Neural progenitor cell (in vitro differentiated cells): Measurements from ENCODE around the gene PPFIA1. TPM values are rescaled to one million over a fixed set of nuclear protein-coding genes. Genes with fewer than 3 reads are reported as not detected.
A peak's percentile ranks its signal among the peaks of the same experiment; 100 is the strongest.

Experiments used
- DNase-seq: peaks from one replicate; pipeline ENCODE4 v3.0.0-alpha.2; 2016; ENCODE audit warnings: low spot score
- H2AFZ ChIP-seq: fragments of 200-600 bp; sonication (generic); replicated peaks from 2 replicates; pipeline ENCODE4 v1.6.1; 2016; ENCODE audit warnings: antibody characterized with exemption
- H3F3A ChIP-seq: fragments of 200-600 bp; sonication (generic); 2 replicates; pipeline ENCODE4 v1.6.1; 2016; ENCODE audit warnings: antibody characterized with exemption, low read depth
- H3K27ac ChIP-seq: fragments of 200-600 bp; sonication (generic); 2 replicates; pipeline ENCODE4 v1.5.1; 2016; ENCODE audit warnings: mild to moderate bottlenecking
- H3K27me3 ChIP-seq: fragments of 200-600 bp; sonication (generic); 2 replicates; pipeline ENCODE4 v1.6.1; 2016; ENCODE audit warnings: mild to moderate bottlenecking, moderate library complexity
- H3K36me3 ChIP-seq: fragments of 200-600 bp; sonication (generic); 2 replicates; pipeline ENCODE4 v1.5.1; 2016
- H3K4me1 ChIP-seq: fragments of 200-600 bp; sonication (generic); 2 replicates; pipeline ENCODE4 v1.6.1; 2016; ENCODE audit warnings: mixed run types
- H3K4me2 ChIP-seq: fragments of 200-600 bp; sonication (generic); 2 replicates; pipeline ENCODE4 v1.6.1; 2016
- H3K4me3 ChIP-seq: fragments of 200-600 bp; sonication (generic); 2 replicates; pipeline ENCODE4 v1.5.1; 2016
- H3K79me2 ChIP-seq: fragments of 200-600 bp; sonication (generic); 2 replicates; pipeline ENCODE4 v1.6.1; 2016; ENCODE audit warnings: low read depth
- H3K9ac ChIP-seq: fragments of 200-600 bp; sonication (generic); 2 replicates; pipeline ENCODE4 v1.6.1; 2016
- H3K9me3 ChIP-seq: fragments of 200-600 bp; sonication (generic); 2 replicates; pipeline ENCODE4 v1.5.1; 2016; ENCODE audit warnings: low read depth
- H4K20me1 ChIP-seq: fragments of 200-600 bp; sonication (generic); 2 replicates; pipeline ENCODE4 v1.6.1; 2016; ENCODE audit warnings: low read depth
- H3K27ac Mint-ChIP-seq: 3 replicates; pipeline ENCODE4 v1.8.0; 2021; ENCODE audit warnings: mixed read lengths
- H3K27me3 Mint-ChIP-seq: 2 replicates; pipeline ENCODE4 v1.8.0; 2022; ENCODE audit warnings: low read depth, mild to moderate bottlenecking, inconsistent platforms, moderate library complexity, mixed read lengths; ENCODE audit not compliant: insufficient read depth
- H3K36me3 Mint-ChIP-seq: 3 replicates; pipeline ENCODE4 v1.8.0; 2021; ENCODE audit warnings: mixed read lengths
- H3K4me1 Mint-ChIP-seq: 3 replicates; pipeline ENCODE4 v1.8.0; 2021; ENCODE audit warnings: mixed read lengths
- H3K4me3 Mint-ChIP-seq: 3 replicates; pipeline ENCODE4 v1.8.0; 2021; ENCODE audit warnings: mild to moderate bottlenecking, moderate library complexity, mixed read lengths
- H3K9me3 Mint-ChIP-seq: 3 replicates; pipeline ENCODE4 v1.8.0; 2020; ENCODE audit warnings: mixed read lengths
- EZH2 ChIP-seq: fragments of 200-600 bp; sonication (generic); IDR thresholded peaks from 2 replicates; pipeline ENCODE4 v1.6.1; 2017; ENCODE audit warnings: antibody characterized with exemption, mild to moderate bottlenecking, moderate library complexity
- EZH2phosphoT487 ChIP-seq: fragments of 200-600 bp; sonication (generic); IDR thresholded peaks from 2 replicates; pipeline ENCODE4 v1.6.1; 2017; ENCODE audit warnings: antibody characterized with exemption
- total RNA-seq: library from RNA; depleted of rRNA; stranded (reverse); fragments of >200 nt; gene quantifications from 2 replicates; pipeline ENCODE4 v1.2.3, GENCODE V29; 2015; ENCODE audit warnings: low replicate concordance
- TF ChIP-seq, protein P1 (sequence below): fragments of 200-600 bp; sonication (generic); IDR thresholded peaks from 2 replicates; pipeline ENCODE4 v1.5.1; 2017; ENCODE audit warnings: antibody characterized with exemption, mild to moderate bottlenecking

The PPFIA1 gene
- total RNA-seq, 1 donor from 2014 or later: 42.6 TPM

DNA sequence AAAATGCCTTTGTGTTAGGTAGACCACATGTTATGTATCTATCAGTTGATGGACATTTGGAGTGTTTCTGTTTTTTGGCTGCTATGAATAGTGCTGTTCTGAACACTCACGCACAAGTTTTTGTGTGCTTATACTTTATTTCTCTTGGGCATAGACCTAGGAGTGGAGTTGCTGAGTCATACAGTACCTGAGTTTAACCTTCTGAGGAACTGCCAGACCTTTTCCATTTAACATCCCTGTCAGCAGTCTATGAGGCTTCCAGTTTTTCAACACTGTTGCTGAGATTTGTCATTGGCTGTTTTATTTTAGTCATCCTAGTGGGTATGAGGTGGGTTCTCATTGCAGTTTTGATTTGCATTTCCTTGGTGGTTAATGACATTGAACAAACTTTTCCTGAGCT is 132.2 kb downstream of the PPFIA1 start:
- Histone ChIP-seq H3K36me3 (no peaks in the 10 kb centered on the region), H3K27ac (no peak overlapping the region), H3K9ac (no peak overlapping the region), H2AFZ (no peak overlapping the region), H3K4me1 (peaks cover 6% of the 10 kb centered on the region), H3K9me3 (no peaks in the 10 kb centered on the region), H3K79me2 (peaks cover 93% of the 10 kb centered on the region), H3K4me3 (no peak overlapping the region), H3F3A (peaks cover 5% of the 10 kb centered on the region), H4K20me1 (peaks cover 75% of the 10 kb centered on the region), H3K4me2 (no peak overlapping the region), H3K27me3 (no peaks in the 10 kb centered on the region)
- TF ChIP-seq, protein P1, sequence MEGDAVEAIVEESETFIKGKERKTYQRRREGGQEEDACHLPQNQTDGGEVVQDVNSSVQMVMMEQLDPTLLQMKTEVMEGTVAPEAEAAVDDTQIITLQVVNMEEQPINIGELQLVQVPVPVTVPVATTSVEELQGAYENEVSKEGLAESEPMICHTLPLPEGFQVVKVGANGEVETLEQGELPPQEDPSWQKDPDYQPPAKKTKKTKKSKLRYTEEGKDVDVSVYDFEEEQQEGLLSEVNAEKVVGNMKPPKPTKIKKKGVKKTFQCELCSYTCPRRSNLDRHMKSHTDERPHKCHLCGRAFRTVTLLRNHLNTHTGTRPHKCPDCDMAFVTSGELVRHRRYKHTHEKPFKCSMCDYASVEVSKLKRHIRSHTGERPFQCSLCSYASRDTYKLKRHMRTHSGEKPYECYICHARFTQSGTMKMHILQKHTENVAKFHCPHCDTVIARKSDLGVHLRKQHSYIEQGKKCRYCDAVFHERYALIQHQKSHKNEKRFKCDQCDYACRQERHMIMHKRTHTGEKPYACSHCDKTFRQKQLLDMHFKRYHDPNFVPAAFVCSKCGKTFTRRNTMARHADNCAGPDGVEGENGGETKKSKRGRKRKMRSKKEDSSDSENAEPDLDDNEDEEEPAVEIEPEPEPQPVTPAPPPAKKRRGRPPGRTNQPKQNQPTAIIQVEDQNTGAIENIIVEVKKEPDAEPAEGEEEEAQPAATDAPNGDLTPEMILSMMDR: no peak
- TF ChIP-seq EZH2phosphoT487: no peak
- TF ChIP-seq EZH2: no peak
- no peak for DNase-seq
- Mint-ChIP-seq H3K36me3 (peaks cover 9% of the 10 kb centered on the region), H3K27me3 (no peaks in the 10 kb centered on the region), H3K9me3 (no peaks in the 10 kb centered on the region), H3K4me1 (peaks cover 25% of the 10 kb centered on the region), H3K27ac (no peak overlapping the region), H3K4me3 (no peak overlapping the region)

DNA sequence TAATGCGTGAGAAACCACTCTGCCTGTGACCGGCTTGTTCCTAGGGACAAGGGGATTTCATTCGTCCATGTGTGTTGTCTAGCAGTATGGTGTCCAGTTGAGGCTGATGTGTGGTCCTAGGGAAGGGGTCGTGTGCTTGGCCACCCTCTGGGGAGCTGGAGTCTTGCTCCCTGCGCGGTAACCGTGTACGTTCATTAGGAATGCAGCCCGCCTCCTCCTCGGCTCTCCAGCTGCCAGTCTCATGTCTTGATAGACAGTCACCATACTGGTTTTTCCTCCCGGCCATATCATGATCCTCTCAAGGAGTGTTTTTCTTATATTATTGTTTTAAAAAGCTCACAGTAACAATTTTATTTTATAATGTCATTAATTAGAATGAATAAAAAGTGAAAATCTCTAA is 133.8 kb downstream of the PPFIA1 start:
- Histone ChIP-seq H3K36me3 (no peaks in the 10 kb centered on the region), H3K27ac (no peak overlapping the region), H3K9me3 (no peaks in the 10 kb centered on the region), H3K27me3 (no peaks in the 10 kb centered on the region), H3K4me3 (no peak overlapping the region), H3K9ac (no peak overlapping the region), H3K4me1 (peaks cover 6% of the 10 kb centered on the region), H2AFZ (no peak overlapping the region), H3K4me2 (no peak overlapping the region), H3K79me2 (peaks cover 81% of the 10 kb centered on the region), H4K20me1 (peaks cover 70% of the 10 kb centered on the region), H3F3A (no peaks in the 10 kb centered on the region)
- Mint-ChIP-seq H3K4me3 (no peak overlapping the region), H3K27ac (no peak overlapping the region), H3K36me3 (peaks cover 13% of the 10 kb centered on the region), H3K4me1 (peaks cover 22% of the 10 kb centered on the region), H3K9me3 (no peaks in the 10 kb centered on the region), H3K27me3 (no peaks in the 10 kb centered on the region)
- TF ChIP-seq EZH2 (no peak), EZH2phosphoT487 (no peak)
- TF ChIP-seq, protein P1: no peak
- no peak for DNase-seq

DNA sequence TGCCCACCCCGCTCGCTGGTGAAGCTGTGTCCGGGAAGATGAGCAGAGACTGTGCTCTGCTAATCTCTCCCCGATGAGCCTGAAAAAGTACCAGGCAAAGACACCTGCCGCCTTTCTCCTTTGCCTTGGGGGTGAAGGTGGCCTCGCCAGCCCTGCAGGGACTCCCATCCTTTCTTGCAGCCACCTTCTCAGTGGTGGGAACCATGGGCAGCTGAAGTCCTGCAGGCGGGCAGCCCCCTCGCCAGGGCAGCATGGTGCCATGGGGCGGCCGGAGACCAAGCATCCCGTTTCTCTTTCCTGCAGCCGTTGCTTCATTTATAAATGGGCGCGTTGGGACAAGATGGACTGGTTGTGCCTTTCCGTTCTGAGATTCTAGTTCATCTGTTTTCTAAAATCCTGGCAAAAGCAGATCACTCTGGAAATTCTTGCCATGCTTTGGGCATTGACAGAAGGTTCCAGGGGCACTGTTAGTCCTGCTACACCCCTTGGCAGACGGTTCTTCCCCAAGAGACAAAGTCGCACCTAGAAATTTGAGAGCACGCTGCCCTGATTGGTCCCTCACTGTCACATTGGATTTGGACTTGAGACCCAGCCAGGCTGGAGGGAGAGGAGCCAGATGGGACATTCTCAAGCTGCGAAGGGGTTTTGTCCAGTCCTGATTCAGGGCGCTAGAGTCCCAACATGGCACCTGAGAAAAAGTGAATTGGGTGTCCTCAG is 135.3 kb downstream of the PPFIA1 start:
- TF ChIP-seq, protein P1: no peak
- no peak for TF ChIP-seq EZH2
- Mint-ChIP-seq H3K4me1 (peaks cover 13% of the 10 kb centered on the region), H3K4me3 (no peak overlapping the region), H3K36me3 (peaks cover 15% of the 10 kb centered on the region), H3K27me3 (no peaks in the 10 kb centered on the region), H3K27ac (no peak overlapping the region), H3K9me3 (no peaks in the 10 kb centered on the region)
- Histone ChIP-seq H3K36me3 (no peaks in the 10 kb centered on the region), H2AFZ (no peak overlapping the region), H3K4me3 (no peak overlapping the region), H3K9me3 (no peaks in the 10 kb centered on the region), H3K9ac (no peak overlapping the region), H3K4me1 (peaks cover 6% of the 10 kb centered on the region), H4K20me1 (peaks cover 54% of the 10 kb centered on the region), H3K27me3 (no peaks in the 10 kb centered on the region), H3K27ac (peak overlapping the region; percentile 80), H3F3A (no peaks in the 10 kb centered on the region), H3K4me2 (peak overlapping the region; percentile 35), H3K79me2 (peaks cover 65% of the 10 kb centered on the region)
- DNase-seq: no peak
